Measurements from ENCODE around the gene RABEP2. TPM values are rescaled to one million over a fixed set of nuclear protein-coding genes. Genes with fewer than 3 reads are reported as not detected.

RABEP2 gene
- total and polyA plus RNA-seq, 2 donors (not counting 1 experiment from before 2014, with no cell fraction given), result 5.9 to 22.6 TPM

- H3K79me2 ChIP-seq (ENCODE audit: control insufficient read depth, insufficient read depth, low read length), result peaks cover 32% of the 10 kb centered on the region
- no peak overlapping the region for H3K4me3 ChIP-seq (replicated peaks in 1 of 4; ENCODE audit: control extremely low read depth in 1 of 4, insufficient read depth in 1 of 4, low read depth in 3 of 4, low read length in 4 of 4)
- no peaks in the 10 kb centered on the region for H4K20me1 ChIP-seq (ENCODE audit: control insufficient read depth, extremely low read depth, insufficient read depth, low read length)
- peaks cover 9% of the 10 kb centered on the region for H3K4me1 ChIP-seq (ENCODE audit: control insufficient read depth, extremely low read depth, insufficient read depth, low read length)
- no peaks in the 10 kb centered on the region for H3K9me3 ChIP-seq (ENCODE audit: control insufficient read depth, insufficient read depth, low read depth, low read length)
- H3K4me2 ChIP-seq (ENCODE audit: extremely low read depth, insufficient read depth, low read length), result no peak overlapping the region
- no peaks in the 10 kb centered on the region for H3K27me3 ChIP-seq (ENCODE audit: control insufficient read depth, insufficient read depth, low read length)
- H3K36me3 ChIP-seq (ENCODE audit: control insufficient read depth, insufficient read depth, low read length), result peaks cover 29% of the 10 kb centered on the region
- H3K27ac ChIP-seq (ENCODE audit: insufficient read depth, low read length), result no peak overlapping the region
- no peak overlapping the region for H2AFZ ChIP-seq (ENCODE audit: low read length)
- H3K9ac ChIP-seq (ENCODE audit: insufficient read depth, low read length), result no peak overlapping the region
- no peak for DNase-seq (ENCODE audit: low read depth in 2 of 2)
- TF ChIP-seq, protein P1, sequence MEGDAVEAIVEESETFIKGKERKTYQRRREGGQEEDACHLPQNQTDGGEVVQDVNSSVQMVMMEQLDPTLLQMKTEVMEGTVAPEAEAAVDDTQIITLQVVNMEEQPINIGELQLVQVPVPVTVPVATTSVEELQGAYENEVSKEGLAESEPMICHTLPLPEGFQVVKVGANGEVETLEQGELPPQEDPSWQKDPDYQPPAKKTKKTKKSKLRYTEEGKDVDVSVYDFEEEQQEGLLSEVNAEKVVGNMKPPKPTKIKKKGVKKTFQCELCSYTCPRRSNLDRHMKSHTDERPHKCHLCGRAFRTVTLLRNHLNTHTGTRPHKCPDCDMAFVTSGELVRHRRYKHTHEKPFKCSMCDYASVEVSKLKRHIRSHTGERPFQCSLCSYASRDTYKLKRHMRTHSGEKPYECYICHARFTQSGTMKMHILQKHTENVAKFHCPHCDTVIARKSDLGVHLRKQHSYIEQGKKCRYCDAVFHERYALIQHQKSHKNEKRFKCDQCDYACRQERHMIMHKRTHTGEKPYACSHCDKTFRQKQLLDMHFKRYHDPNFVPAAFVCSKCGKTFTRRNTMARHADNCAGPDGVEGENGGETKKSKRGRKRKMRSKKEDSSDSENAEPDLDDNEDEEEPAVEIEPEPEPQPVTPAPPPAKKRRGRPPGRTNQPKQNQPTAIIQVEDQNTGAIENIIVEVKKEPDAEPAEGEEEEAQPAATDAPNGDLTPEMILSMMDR (conservative IDR thresholded peaks at IDR 0.05 in 1 of 2, IDR thresholded peaks at IDR 0.05 in 1 of 2; ENCODE audit: low read depth in 1 of 2, low read length in 2 of 2), result no peak
- no peak for TF ChIP-seq EZH2 (IDR thresholded peaks at IDR 0.05; ENCODE audit: low read length, missing control alignments)
Measured at GRCh38 chr16:28866454-28866804, 58.6 kb downstream of the RABEP2 start.

GRCh38 chr16:28865722-28866453 is 59.1 kb downstream of the RABEP2 start:
- peak overlapping the region in 1 of 4 experiments; percentile 91 for H3K4me3 ChIP-seq (replicated peaks in 1 of 4; ENCODE audit: control extremely low read depth in 1 of 4, insufficient read depth in 1 of 4, low read depth in 3 of 4, low read length in 4 of 4)
- no peak overlapping the region for H2AFZ ChIP-seq (ENCODE audit: low read length)
- no peaks in the 10 kb centered on the region for H3K9me3 ChIP-seq (ENCODE audit: control insufficient read depth, insufficient read depth, low read depth, low read length)
- H3K4me1 ChIP-seq (ENCODE audit: control insufficient read depth, extremely low read depth, insufficient read depth, low read length), result peaks cover 9% of the 10 kb centered on the region
- H3K27me3 ChIP-seq (ENCODE audit: control insufficient read depth, insufficient read depth, low read length), result no peaks in the 10 kb centered on the region
- H3K27ac ChIP-seq (ENCODE audit: insufficient read depth, low read length), result no peak overlapping the region
- H3K4me2 ChIP-seq (ENCODE audit: extremely low read depth, insufficient read depth, low read length), result peak overlapping the region; percentile 89
- no peaks in the 10 kb centered on the region for H4K20me1 ChIP-seq (ENCODE audit: control insufficient read depth, extremely low read depth, insufficient read depth, low read length)
- no peak overlapping the region for H3K9ac ChIP-seq (ENCODE audit: insufficient read depth, low read length)
- TF ChIP-seq EZH2 (IDR thresholded peaks at IDR 0.05; ENCODE audit: low read length, missing control alignments), result no peak
- TF ChIP-seq, protein P1 (conservative IDR thresholded peaks at IDR 0.05 in 1 of 2, IDR thresholded peaks at IDR 0.05 in 1 of 2; ENCODE audit: low read depth in 1 of 2, low read length in 2 of 2), result no peak
- H3K36me3 ChIP-seq (ENCODE audit: control insufficient read depth, insufficient read depth, low read length), result peaks cover 28% of the 10 kb centered on the region
- H3K79me2 ChIP-seq (ENCODE audit: control insufficient read depth, insufficient read depth, low read length), result peaks cover 32% of the 10 kb centered on the region
- no peak for DNase-seq (ENCODE audit: low read depth in 2 of 2)

GRCh38 chr16:28865001-28865688 is 59.9 kb downstream of the RABEP2 start:
- H3K4me3 ChIP-seq (replicated peaks in 1 of 4; ENCODE audit: control extremely low read depth in 1 of 4, insufficient read depth in 1 of 4, low read depth in 3 of 4, low read length in 4 of 4), result peak overlapping the region; percentile 89 to 100 (median 96)

More at GRCh38 chr16:28865001-28865688, 59.9 kb downstream of the RABEP2 start:
- H3K9me3 ChIP-seq (ENCODE audit: control insufficient read depth, insufficient read depth, low read depth, low read length), result no peaks in the 10 kb centered on the region
- H3K79me2 ChIP-seq (ENCODE audit: control insufficient read depth, insufficient read depth, low read length), result peaks cover 32% of the 10 kb centered on the region
- no peaks in the 10 kb centered on the region for H3K27me3 ChIP-seq (ENCODE audit: control insufficient read depth, insufficient read depth, low read length)
- peaks cover 26% of the 10 kb centered on the region for H3K36me3 ChIP-seq (ENCODE audit: control insufficient read depth, insufficient read depth, low read length)
- H3K4me2 ChIP-seq (ENCODE audit: extremely low read depth, insufficient read depth, low read length), result peak overlapping the region; percentile 89
- H3K9ac ChIP-seq (ENCODE audit: insufficient read depth, low read length), result no peak overlapping the region
- TF ChIP-seq, protein P1 (conservative IDR thresholded peaks at IDR 0.05 in 1 of 2, IDR thresholded peaks at IDR 0.05 in 1 of 2; ENCODE audit: low read depth in 1 of 2, low read length in 2 of 2), result no peak
- no peak for TF ChIP-seq EZH2 (IDR thresholded peaks at IDR 0.05; ENCODE audit: low read length, missing control alignments)
- DNase-seq (ENCODE audit: low read depth in 2 of 2), result no peak
- H2AFZ ChIP-seq (ENCODE audit: low read length), result no peak overlapping the region
- H3K4me1 ChIP-seq (ENCODE audit: control insufficient read depth, extremely low read depth, insufficient read depth, low read length), result peaks cover 9% of the 10 kb centered on the region
- H3K27ac ChIP-seq (ENCODE audit: insufficient read depth, low read length), result peak overlapping the region; percentile 98
- H4K20me1 ChIP-seq (ENCODE audit: control insufficient read depth, extremely low read depth, insufficient read depth, low read length), result no peaks in the 10 kb centered on the region
